Suprapubic skin (tissue), 4 donors: ENCODE results near the gene AMIGO3. TPM values are rescaled to one million over a fixed set of nuclear protein-coding genes. Genes with fewer than 3 reads are reported as not detected.

ENCODE experiments used
- DNase-seq, 2 donors: peaks; one replicate each; pipeline ENCODE4 v3.0.0-alpha.2; 2019; ENCODE audit warnings: low spot score in 2 of 2
- H3K27ac ChIP-seq: fragments of 200-600 bp; sonication (generic); one replicate; pipeline ENCODE4 v1.5.1; 2019
- H3K27me3 ChIP-seq: fragments of 200-600 bp; sonication (generic); one replicate; pipeline ENCODE4 v1.5.1; 2019
- H3K36me3 ChIP-seq: fragments of 200-600 bp; sonication (generic); one replicate; pipeline ENCODE4 v1.5.1; 2019
- H3K4me1 ChIP-seq: fragments of 200-600 bp; sonication (generic); one replicate; pipeline ENCODE4 v1.5.1; 2019
- H3K4me3 ChIP-seq: fragments of 200-600 bp; sonication (generic); one replicate; pipeline ENCODE4 v1.5.1; 2019; ENCODE audit warnings: mild to moderate bottlenecking
- H3K9me3 ChIP-seq: fragments of 200-600 bp; sonication (generic); one replicate; pipeline ENCODE4 v1.5.1; 2019
- CTCF ChIP-seq, 2 donors: fragments of 200-600 bp in 1 of 2; fragments of 450-650 bp in 1 of 2; sonication (generic) in 1 of 2; IDR thresholded peaks; one replicate each; pipeline ENCODE4 v1.5.1; 2016 to 2019; ENCODE audit warnings: antibody characterized with exemption in 2 of 2, mild to moderate bottlenecking in 1 of 2, moderate library complexity in 1 of 2
- EP300 ChIP-seq: sonication (generic); formaldehyde crosslinking; IDR thresholded peaks from one replicate; pipeline ENCODE4 v1.6.1; 2017; ENCODE audit warnings: antibody characterized with exemption
- POLR2A ChIP-seq, 2 donors: fragments of 450-650 bp; IDR thresholded peaks; one replicate each; pipeline ENCODE4 v1.6.1; 2017; ENCODE audit warnings: antibody characterized with exemption in 2 of 2, mild to moderate bottlenecking in 2 of 2, moderate library complexity in 2 of 2
- POLR2AphosphoS5 ChIP-seq, 3 donors: sonication (generic); formaldehyde crosslinking; IDR thresholded peaks; one replicate each; pipeline ENCODE4 v1.6.1; 2017; ENCODE audit warnings: antibody characterized with exemption in 3 of 3
- WGBS: methylation state at CpG from one replicate; pipeline ENCODE4 v1.1.5; 2018; 5-methylcytosine and 5-hydroxymethylcytosine counted together
- total RNA-seq, 4 donors: library from RNA; depleted of rRNA; stranded (reverse); fragments of >200 nt; gene quantifications; one replicate each; pipeline ENCODE4 v1.1.0, GENCODE V29; 2016

Gene AMIGO3
- total RNA-seq, 4 donors from 2014 or later: 1.6 to 3.8 (median 2.5) TPM

DNA sequence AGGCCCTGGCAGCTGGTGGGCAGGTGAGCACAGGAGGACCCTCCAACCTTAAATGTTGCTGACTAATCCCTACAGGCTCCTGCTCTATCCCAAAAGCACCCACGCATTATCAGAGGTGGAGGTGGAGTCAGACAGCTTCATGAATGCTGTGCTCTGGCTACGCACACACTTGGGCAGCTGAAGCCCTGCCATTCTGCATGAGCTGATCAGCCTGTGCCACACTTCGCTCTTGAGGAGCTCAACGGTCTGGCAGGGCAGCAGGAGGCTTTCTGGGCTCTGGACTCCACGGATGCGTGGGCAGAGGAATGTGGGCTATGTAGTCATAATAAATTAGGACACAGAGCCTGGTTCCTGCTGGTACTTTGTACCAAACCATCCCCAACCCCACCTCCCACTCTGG lies 36.3 kb downstream of the AMIGO3 start:
- Histone ChIP-seq H3K27ac (no peak overlapping the region), H3K4me3 (no peak overlapping the region), H3K36me3 (peaks cover 62% of the 10 kb centered on the region), H3K4me1 (peaks cover 16% of the 10 kb centered on the region), H3K9me3 (no peaks in the 10 kb centered on the region), H3K27me3 (no peaks in the 10 kb centered on the region)
- WGBS: 85% methylated on average over 4 of the region's 6 CpGs
- TF ChIP-seq POLR2AphosphoS5 (IDR thresholded peaks at IDR 0.05) (no peak), EP300 (no peak), POLR2A (IDR thresholded peaks at IDR 0.05) (no peak), CTCF (IDR thresholded peaks at IDR 0.05) (no peak)
- no peak for DNase-seq

- DNase-seq: no peak
- H3K27me3 ChIP-seq: no peaks in the 10 kb centered on the region
- H3K4me3 ChIP-seq: no peak overlapping the region
- H3K9me3 ChIP-seq: no peaks in the 10 kb centered on the region
- H3K4me1 ChIP-seq: peaks cover 8% of the 10 kb centered on the region
- H3K27ac ChIP-seq: no peak overlapping the region
- peaks cover 79% of the 10 kb centered on the region for H3K36me3 ChIP-seq
- TF ChIP-seq POLR2A (IDR thresholded peaks at IDR 0.05) (no peak), POLR2AphosphoS5 (IDR thresholded peaks at IDR 0.05) (no peak), EP300 (no peak), CTCF (IDR thresholded peaks at IDR 0.05) (no peak)
- 93% methylated on average over 3 of the region's 4 CpGs for WGBS
Measured at GRCh38 chr3:49681543-49681942, 37.9 kb downstream of the AMIGO3 start.

DNA sequence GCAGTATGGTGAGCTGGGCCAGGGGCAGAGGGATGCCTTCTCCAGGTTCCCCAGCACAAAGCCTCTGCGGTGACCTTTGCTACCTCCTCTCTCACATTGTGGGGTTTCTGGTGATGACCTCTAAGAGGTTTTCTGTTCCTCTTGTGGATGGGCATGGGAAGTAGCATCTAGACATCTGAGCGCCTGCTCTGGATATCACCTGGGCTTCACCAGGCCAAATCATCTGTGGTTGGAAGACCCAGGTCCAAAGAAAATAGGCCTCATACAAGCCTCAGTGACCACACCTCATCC lies 38.3 kb downstream of the AMIGO3 start:
- H3K4me1 ChIP-seq: peaks cover 5% of the 10 kb centered on the region

GRCh38 chr3:49680493-49681231 lies 38.8 kb downstream of the AMIGO3 start:
- no peak for TF ChIP-seq EP300
- TF ChIP-seq CTCF (IDR thresholded peaks at IDR 0.05): no peak
- TF ChIP-seq POLR2AphosphoS5 (IDR thresholded peaks at IDR 0.05): no peak
- TF ChIP-seq POLR2A (IDR thresholded peaks at IDR 0.05): no peak
- H3K4me3 ChIP-seq: no peak overlapping the region
- no peaks in the 10 kb centered on the region for H3K9me3 ChIP-seq
- peaks cover under 1% of the 10 kb centered on the region for H3K4me1 ChIP-seq
- no peaks in the 10 kb centered on the region for H3K27me3 ChIP-seq
- no peak overlapping the region for H3K27ac ChIP-seq
- 79% methylated on average over 3 of the region's 7 CpGs for WGBS
- DNase-seq: no peak
- H3K36me3 ChIP-seq: peaks cover 87% of the 10 kb centered on the region

More for the DNA sequence above, 38.3 kb downstream of the AMIGO3 start:
- Histone ChIP-seq H3K27me3 (no peaks in the 10 kb centered on the region), H3K9me3 (no peaks in the 10 kb centered on the region), H3K36me3 (peaks cover 82% of the 10 kb centered on the region), H3K27ac (no peak overlapping the region), H3K4me3 (no peak overlapping the region)
- no peak for DNase-seq
- 100% methylated on average over 2 of the region's 2 CpGs for WGBS
- TF ChIP-seq POLR2A (IDR thresholded peaks at IDR 0.05) (no peak), POLR2AphosphoS5 (IDR thresholded peaks at IDR 0.05) (no peak), CTCF (IDR thresholded peaks at IDR 0.05) (no peak), EP300 (no peak)

DNA sequence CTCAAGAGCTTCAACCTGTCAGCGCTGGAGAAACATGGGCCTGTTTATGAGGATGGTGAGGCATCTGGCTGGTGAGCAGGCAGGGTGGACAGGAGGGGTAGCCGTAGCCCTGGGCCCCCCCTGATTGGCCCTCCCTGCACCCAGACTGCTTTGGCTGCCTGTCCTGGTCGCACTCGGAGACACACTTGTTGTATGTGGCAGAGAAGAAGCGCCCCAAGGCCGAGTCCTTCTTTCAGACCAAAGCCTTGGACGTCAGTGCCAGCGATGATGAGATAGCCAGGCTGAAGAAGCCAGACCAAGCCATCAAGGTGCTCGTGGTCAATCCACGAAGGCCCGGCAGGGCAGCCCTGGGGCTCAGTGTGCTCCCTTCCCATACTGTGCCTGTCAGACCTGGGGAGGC lies 43.6 kb downstream of the AMIGO3 start:
- TF ChIP-seq CTCF (IDR thresholded peaks at IDR 0.05) (no peak), POLR2A (IDR thresholded peaks at IDR 0.05) (no peak), POLR2AphosphoS5 (IDR thresholded peaks at IDR 0.05) (no peak), EP300 (no peak)
- no peak overlapping the region for H3K4me3 ChIP-seq
- peaks cover 21% of the 10 kb centered on the region for H3K4me1 ChIP-seq
- H3K36me3 ChIP-seq: peaks cover 54% of the 10 kb centered on the region
- 82% methylated on average over 8 of the region's 11 CpGs for WGBS
- H3K9me3 ChIP-seq: no peaks in the 10 kb centered on the region
- no peak for DNase-seq
- H3K27ac ChIP-seq: no peak overlapping the region
- H3K27me3 ChIP-seq: no peaks in the 10 kb centered on the region
